Measurements from ENCODE around the gene NID2. TPM values are rescaled to one million over a fixed set of nuclear protein-coding genes. Genes with fewer than 3 reads are reported as not detected.

NID2 gene
- total RNA-seq, 4 donors from 2014 or later, result 8.6 to 16.5 (median 11.5) TPM

GRCh38 chr14:52000696-52001095 lies 68.2 kb downstream of the NID2 start:
- Histone ChIP-seq H3K9me3 (no peaks in the 10 kb centered on the region), H3K27me3 (no peaks in the 10 kb centered on the region), H3K36me3 (peaks cover 0 to 59% (median 0%) of the 10 kb centered on the region in 3 donors), H3K27ac (no peak overlapping the region), H3K4me3 (no peak overlapping the region), H3K4me1 (no peaks in the 10 kb centered on the region)
- no peak for TF ChIP-seq CTCF (IDR thresholded peaks at IDR 0.05)
- TF ChIP-seq POLR2A (IDR thresholded peaks at IDR 0.05), result no peak
- DNase-seq, result no peak

- Histone ChIP-seq H3K27ac (no peak overlapping the region), H3K4me1 (no peaks in the 10 kb centered on the region), H3K36me3 (peaks cover 0 to 59% (median 0%) of the 10 kb centered on the region in 3 donors)
Measured at GRCh38 chr14:52000019-52000582, 68.8 kb downstream of the NID2 start.

GRCh38 chr14:51999084-51999483 lies 69.8 kb downstream of the NID2 start:
- no peaks in the 10 kb centered on the region for H3K27me3 ChIP-seq
- no peak for DNase-seq
- no peak overlapping the region for H3K27ac ChIP-seq
- no peak overlapping the region for H3K4me3 ChIP-seq
- H3K9me3 ChIP-seq, result no peaks in the 10 kb centered on the region
- TF ChIP-seq POLR2A (IDR thresholded peaks at IDR 0.05) (no peak), CTCF (IDR thresholded peaks at IDR 0.05) (no peak)
- no peaks in the 10 kb centered on the region for H3K4me1 ChIP-seq
- peaks cover 0 to 59% (median 0%) of the 10 kb centered on the region in 3 donors for H3K36me3 ChIP-seq

More at GRCh38 chr14:52000019-52000582, 68.8 kb downstream of the NID2 start:
- TF ChIP-seq POLR2A (IDR thresholded peaks at IDR 0.05) (no peak), CTCF (IDR thresholded peaks at IDR 0.05) (no peak)
- H3K4me3 ChIP-seq, result no peak overlapping the region
- no peaks in the 10 kb centered on the region for H3K9me3 ChIP-seq
- H3K27me3 ChIP-seq, result no peaks in the 10 kb centered on the region
- no peak for DNase-seq

- H3K4me3 ChIP-seq, result no peak overlapping the region
- H3K9me3 ChIP-seq, result no peaks in the 10 kb centered on the region
- TF ChIP-seq CTCF (IDR thresholded peaks at IDR 0.05) (no peak), POLR2A (IDR thresholded peaks at IDR 0.05) (no peak)
- DNase-seq, result no peak
- no peaks in the 10 kb centered on the region for H3K4me1 ChIP-seq
- H3K36me3 ChIP-seq, result peaks cover 0 to 56% (median 0%) of the 10 kb centered on the region in 3 donors
- no peaks in the 10 kb centered on the region for H3K27me3 ChIP-seq
- no peak overlapping the region for H3K27ac ChIP-seq
Measured at GRCh38 chr14:51998348-51998747, 70.5 kb downstream of the NID2 start.

GRCh38 chr14:51996148-51996746 lies 72.6 kb downstream of the NID2 start:
- H3K27me3 ChIP-seq, result no peaks in the 10 kb centered on the region
- peaks cover 0 to 60% (median 0%) of the 10 kb centered on the region in 3 donors for H3K36me3 ChIP-seq
- DNase-seq, result no peak
- H3K27ac ChIP-seq, result no peak overlapping the region
- no peak for TF ChIP-seq POLR2A (IDR thresholded peaks at IDR 0.05)
- TF ChIP-seq CTCF (IDR thresholded peaks at IDR 0.05), result peak; percentile 15 to 87 (median 70)
- H3K9me3 ChIP-seq, result no peaks in the 10 kb centered on the region
- H3K4me3 ChIP-seq, result no peak overlapping the region
- peaks cover 0 to under 1% (median 0%) of the 10 kb centered on the region in 4 donors for H3K4me1 ChIP-seq
